PC-3 (cell line): ENCODE measurements around the gene ICE1. TPM values are rescaled to one million over a fixed set of nuclear protein-coding genes. Genes with fewer than 3 reads are reported as not detected.

ENCODE experiments used
- ATAC-seq: fragments of 200-7000 bp; cut with Tn5 transposase; 2 replicates; pipeline ENCODE4 v1.9.1; 2020; ENCODE audit warnings: mild to moderate bottlenecking, moderate library complexity
- BruUV-seq: library from RNA; stranded (reverse); fragments of 400-500 nt; replicated peaks from 2 replicates; lab custom pipeline; 2021; lab: Mats Ljungman, UMichigan
- CTCF ChIA-PET: fragments of 300-600 bp; sonication (Branson Sonifier 250); formaldehyde crosslinking; loops from one replicate; lab custom pipeline; 2022; ENCODE audit warnings: antibody characterized with exemption; lab: Charles Lee
- POLR2A ChIA-PET: fragments of 300-600 bp; sonication (Branson Sonifier 250); formaldehyde crosslinking; loops from one replicate; lab custom pipeline; 2022; ENCODE audit warnings: antibody characterized with exemption; ENCODE audit not compliant: unreplicated experiment; lab: Charles Lee
- DNase-seq: peaks from one replicate; pipeline ENCODE4 v3.0.0-alpha.2; 2015
- H2AFZ ChIP-seq: fragments of 300-600 bp; sonication (generic); 2 replicates; pipeline ENCODE4 v1.6.0; 2016; ENCODE audit warnings: antibody characterized with exemption, low read length
- H3F3A ChIP-seq: fragments of 300-600 bp; sonication (generic); one replicate; pipeline ENCODE4 v1.6.0; 2017; ENCODE audit warnings: antibody characterized with exemption, low read length, control low read depth, mild to moderate bottlenecking; ENCODE audit not compliant: unreplicated experiment
- H3K27ac ChIP-seq: fragments of 300-600 bp; sonication (generic); 2 replicates; pipeline ENCODE4 v1.5.1; 2016; ENCODE audit warnings: mild to moderate bottlenecking, low read length
- H3K27me3 ChIP-seq: fragments of 300-600 bp; sonication (generic); 2 replicates; pipeline ENCODE4 v1.6.1; 2016; ENCODE audit warnings: low read length, mixed read lengths
- H3K36me3 ChIP-seq: fragments of 300-600 bp; sonication (generic); 2 replicates; pipeline ENCODE4 v1.6.1; 2016; ENCODE audit warnings: low read depth, mixed run types, low read length, mixed read lengths
- H3K4me1 ChIP-seq: fragments of 300-600 bp; sonication (generic); 2 replicates; pipeline ENCODE4 v1.5.1; 2016; ENCODE audit warnings: low read length; ENCODE audit not compliant: insufficient read depth
- H3K4me2 ChIP-seq: fragments of 300-600 bp; sonication (generic); 2 replicates; pipeline ENCODE4 v1.6.0; 2016; ENCODE audit warnings: low read length
- H3K4me3 ChIP-seq: fragments of 300-600 bp; sonication (generic); 2 replicates; pipeline ENCODE4 v1.5.1; 2016; ENCODE audit warnings: mild to moderate bottlenecking, low read length, mixed read lengths
- H3K79me2 ChIP-seq: fragments of 300-600 bp; sonication (generic); 2 replicates; pipeline ENCODE4 v1.6.1; 2017; ENCODE audit warnings: low read length, mixed read lengths
- H3K9ac ChIP-seq: fragments of 300-600 bp; sonication (generic); 2 replicates; pipeline ENCODE4 v1.6.0; 2016; ENCODE audit warnings: mild to moderate bottlenecking, low read length
- H3K9me2 ChIP-seq: fragments of 300-600 bp; sonication (generic); replicated peaks from 2 replicates; pipeline ENCODE4 v1.6.1; 2016; ENCODE audit warnings: mixed run types, low read length, mixed read lengths
- H3K9me3 ChIP-seq: fragments of 300-600 bp; sonication (generic); 2 replicates; pipeline ENCODE4 v1.6.1; 2016; ENCODE audit warnings: low read length, mixed read lengths
- H4K20me1 ChIP-seq: fragments of 300-600 bp; sonication (generic); 2 replicates; pipeline ENCODE4 v1.6.1; 2016; ENCODE audit warnings: low read length, mixed read lengths
- CTCF ChIP-seq: fragments of 300-600 bp; sonication (generic); conservative IDR thresholded peaks from 2 replicates; pipeline ENCODE4 v1.5.1; 2017; ENCODE audit warnings: antibody characterized with exemption, low read depth, mild to moderate bottlenecking, low read length
- EZH2 ChIP-seq: fragments of 300-600 bp; sonication (generic); IDR thresholded peaks from one replicate; pipeline ENCODE4 v1.6.1; 2017; ENCODE audit warnings: antibody characterized with exemption, mild to moderate bottlenecking, low read length; ENCODE audit not compliant: unreplicated experiment
- EZH2phosphoT487 ChIP-seq: fragments of 300-600 bp; sonication (generic); IDR thresholded peaks from 2 replicates; pipeline ENCODE4 v1.6.1; 2018; ENCODE audit warnings: mild to moderate bottlenecking, antibody characterized with exemption, low read length, borderline replicate concordance
- intact Hi-C: fragments of 100-400 bp; cut with micrococcal nuclease; formaldehyde crosslinking; loops from 2 replicates; pipeline ENCODE4 v1.9.0; 2023
- total RNA-seq: library from RNA; depleted of rRNA; stranded (reverse); fragments of >200 nt; gene quantifications from 2 replicates; pipeline ENCODE4 v1.2.3, GENCODE V29; 2014

ICE1 gene
- total RNA-seq, 1 experiment from 2014 or later = 21.9 TPM

GRCh38 chr5:5483350-5483749 lies 60.9 kb downstream of the ICE1 start:
- H4K20me1 ChIP-seq = no peaks in the 10 kb centered on the region
- ChIA-PET POLR2A (no interaction called here), CTCF (no interaction called here)
- BruUV-seq = no TSS peak
- H3K79me2 ChIP-seq = no peaks in the 10 kb centered on the region
- no peak overlapping the region for H3K4me2 ChIP-seq
- H2AFZ ChIP-seq = no peak overlapping the region
- H3K27ac ChIP-seq = no peak overlapping the region
- no peaks in the 10 kb centered on the region for H3K9me3 ChIP-seq
- TF ChIP-seq EZH2 (no peak), EZH2phosphoT487 (no peak), CTCF (no peak)
- intact Hi-C loops = no loop called here
- no peak for DNase-seq
- no peak for ATAC-seq
- peaks cover 10% of the 10 kb centered on the region; the same call in 1 of the 2 replicates for H3K36me3 ChIP-seq
- no peak overlapping the region for H3K9ac ChIP-seq
- H3K4me1 ChIP-seq = no peaks in the 10 kb centered on the region
- no peaks in the 10 kb centered on the region for H3K27me3 ChIP-seq
- H3K4me3 ChIP-seq = no peak overlapping the region
- H3K9me2 ChIP-seq = no peaks in the 10 kb centered on the region
- no peaks in the 10 kb centered on the region for H3F3A ChIP-seq

- Histone ChIP-seq H2AFZ (no peak overlapping the region), H3K9me3 (no peaks in the 10 kb centered on the region), H4K20me1 (no peaks in the 10 kb centered on the region), H3K36me3 (peaks cover 13% of the 10 kb centered on the region; the same call in 1 of the 2 replicates), H3K9ac (no peak overlapping the region), H3K27ac (no peak overlapping the region), H3F3A (no peaks in the 10 kb centered on the region), H3K4me1 (no peaks in the 10 kb centered on the region), H3K9me2 (no peaks in the 10 kb centered on the region), H3K79me2 (no peaks in the 10 kb centered on the region), H3K4me2 (no peak overlapping the region), H3K27me3 (no peaks in the 10 kb centered on the region), H3K4me3 (no peak overlapping the region)
- ChIA-PET POLR2A (no interaction called here), CTCF (no interaction called here)
- no TSS peak for BruUV-seq
- intact Hi-C loops = no loop called here
- no peak for ATAC-seq
- TF ChIP-seq EZH2phosphoT487 (no peak), CTCF (no peak), EZH2 (no peak)
- no peak for DNase-seq
These were observed 61.6 kb downstream of the ICE1 start for GRCh38 chr5:5483880-5484598.

GRCh38 chr5:5486122-5486521 lies 63.6 kb downstream of the ICE1 start:
- H2AFZ ChIP-seq = no peak overlapping the region
- intact Hi-C loops = no loop called here
- no peaks in the 10 kb centered on the region for H3K27me3 ChIP-seq
- no peak for TF ChIP-seq EZH2phosphoT487
- no peak for TF ChIP-seq CTCF
- CTCF ChIA-PET = no interaction called here
- ATAC-seq = no peak
- peaks cover 21% of the 10 kb centered on the region; the same call in 1 of the 2 replicates for H3K36me3 ChIP-seq
- H4K20me1 ChIP-seq = no peaks in the 10 kb centered on the region
- no peaks in the 10 kb centered on the region for H3F3A ChIP-seq
- H3K9me3 ChIP-seq = no peaks in the 10 kb centered on the region
- no peak overlapping the region for H3K4me3 ChIP-seq
- no peaks in the 10 kb centered on the region for H3K4me1 ChIP-seq
- no peak overlapping the region for H3K4me2 ChIP-seq
- POLR2A ChIA-PET = no interaction called here
- H3K9ac ChIP-seq = no peak overlapping the region
- no peak overlapping the region for H3K27ac ChIP-seq
- no TSS peak for BruUV-seq
- no peaks in the 10 kb centered on the region for H3K9me2 ChIP-seq
- DNase-seq = no peak
- no peaks in the 10 kb centered on the region for H3K79me2 ChIP-seq
